Calu3 (cell line): ENCODE results near the gene ADCY3. TPM values are rescaled to one million over a fixed set of nuclear protein-coding genes. Genes with fewer than 3 reads are reported as not detected.

Source experiments
- BruUV-seq: library from RNA; stranded (reverse); fragments of 400-500 nt; replicated peaks from 2 replicates; lab custom pipeline; 2021; lab: Mats Ljungman, UMichigan
- CTCF ChIA-PET: fragments of 300-600 bp; sonication (Branson Sonifier 250); formaldehyde crosslinking; loops from one replicate; lab custom pipeline; 2022; ENCODE audit warnings: antibody characterized with exemption; lab: Charles Lee
- DNase-seq: peaks from one replicate; pipeline ENCODE4 v3.0.0; 2022
- H3K27ac Mint-ChIP-seq: one replicate; pipeline ENCODE4 v1.8.0; 2022; ENCODE audit warnings: mixed read lengths; ENCODE audit not compliant: unreplicated experiment
- H3K27me3 Mint-ChIP-seq: one replicate; pipeline ENCODE4 v1.8.0; 2022; ENCODE audit warnings: mixed read lengths; ENCODE audit not compliant: unreplicated experiment
- H3K36me3 Mint-ChIP-seq: one replicate; pipeline ENCODE4 v1.8.0; 2022; ENCODE audit warnings: mild to moderate bottlenecking, moderate library complexity, mixed read lengths; ENCODE audit not compliant: insufficient read depth, unreplicated experiment
- H3K4me1 Mint-ChIP-seq: one replicate; pipeline ENCODE4 v1.8.0; 2022; ENCODE audit warnings: mild to moderate bottlenecking, low read depth, mixed read lengths; ENCODE audit not compliant: unreplicated experiment
- H3K4me3 Mint-ChIP-seq: one replicate; pipeline ENCODE4 v1.8.0; 2022; ENCODE audit warnings: mild to moderate bottlenecking, low read depth, moderate library complexity, mixed read lengths; ENCODE audit not compliant: unreplicated experiment
- H3K9me3 Mint-ChIP-seq: one replicate; pipeline ENCODE4 v1.8.0; 2022; ENCODE audit warnings: low read depth, mixed read lengths; ENCODE audit not compliant: unreplicated experiment
- CTCF ChIP-seq: fragments of 200-600 bp; IDR thresholded peaks from one replicate; pipeline ENCODE4 v1.8.0; 2022; ENCODE audit warnings: antibody characterized with exemption; ENCODE audit not compliant: unreplicated experiment
- intact Hi-C: fragments of 100-400 bp; cut with micrococcal nuclease; formaldehyde crosslinking; loops from one replicate; pipeline ENCODE4 v1.10.0; 2022; ENCODE audit not compliant: unreplicated experiment
- total RNA-seq: library from RNA; stranded (reverse); gene quantifications from 2 replicates; pipeline ENCODE4 v1.2.3, GENCODE V29; 2022

Gene ADCY3
- total RNA-seq, 1 experiment from 2014 or later, result 63.7 TPM

GRCh38 chr2:24866946-24867345, 53.1 kb downstream of the ADCY3 start:
- H3K36me3 Mint-ChIP-seq, result no peaks in the 10 kb centered on the region
- CTCF ChIA-PET, result interaction anchor here (0.7 to 0.8 kb wide), 2 partner anchors 362 to 632 kb away, joined by 7 to 10 read pairs; no protein-coding TSS in a partner anchor
- no peak for TF ChIP-seq CTCF
- H3K4me3 Mint-ChIP-seq, result no peak overlapping the region
- intact Hi-C loops, result no loop called here
- DNase-seq, result no peak
- BruUV-seq, result no TSS peak
- H3K9me3 Mint-ChIP-seq, result no peaks in the 10 kb centered on the region
- H3K27me3 Mint-ChIP-seq, result no peaks in the 10 kb centered on the region
- H3K27ac Mint-ChIP-seq, result no peak overlapping the region
- no peaks in the 10 kb centered on the region for H3K4me1 Mint-ChIP-seq

DNA sequence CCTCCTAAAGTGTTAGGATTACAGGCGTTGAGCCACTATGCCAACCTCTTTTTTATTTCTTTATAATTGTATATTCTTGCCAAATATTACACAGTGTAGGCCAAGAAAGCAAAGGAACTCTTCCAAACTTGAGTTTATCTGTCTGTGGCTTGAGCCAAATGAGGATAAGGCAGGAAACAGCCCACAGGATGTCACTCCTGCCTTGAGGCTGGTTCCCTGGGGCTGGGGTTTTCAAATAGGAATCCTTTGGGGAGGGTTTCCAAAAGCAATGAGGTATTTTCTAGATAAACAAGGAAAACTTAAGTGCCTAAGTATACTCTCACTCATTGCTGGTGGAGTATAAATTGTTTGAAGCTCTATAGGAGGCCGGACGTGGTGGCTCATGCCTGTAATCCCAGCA, 56.4 kb downstream of the ADCY3 start:
- H3K36me3 Mint-ChIP-seq, result no peaks in the 10 kb centered on the region
- H3K4me3 Mint-ChIP-seq, result no peak overlapping the region
- H3K4me1 Mint-ChIP-seq, result no peaks in the 10 kb centered on the region
- no peak overlapping the region for H3K27ac Mint-ChIP-seq
- TF ChIP-seq CTCF, result no peak
- intact Hi-C loops, result no loop called here
- H3K27me3 Mint-ChIP-seq, result no peaks in the 10 kb centered on the region
- DNase-seq, result no peak
- CTCF ChIA-PET, result no interaction called here
- no peaks in the 10 kb centered on the region for H3K9me3 Mint-ChIP-seq
- BruUV-seq, result no TSS peak

DNA sequence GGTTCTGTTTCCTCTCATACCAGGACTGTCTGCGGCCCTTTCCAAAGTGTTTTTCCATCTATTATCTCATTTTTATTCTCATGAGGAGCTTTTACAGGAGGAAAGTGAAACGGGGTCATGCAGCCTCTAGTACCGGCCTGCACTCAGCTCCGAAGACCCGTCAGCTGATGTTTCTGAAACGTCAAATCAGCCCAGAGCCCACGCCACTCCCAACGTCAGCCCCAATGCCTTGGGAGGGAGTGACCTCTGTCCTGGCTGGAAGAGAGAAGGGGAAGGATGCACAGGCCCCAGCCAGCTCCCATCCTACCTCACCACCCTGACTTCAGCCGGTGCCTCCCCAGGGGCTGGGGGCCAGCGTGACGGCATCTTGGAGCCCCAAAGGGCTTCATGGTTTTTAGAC, 58.5 kb downstream of the ADCY3 start:
- intact Hi-C loops, result no loop called here
- H3K4me1 Mint-ChIP-seq, result no peaks in the 10 kb centered on the region

DNA sequence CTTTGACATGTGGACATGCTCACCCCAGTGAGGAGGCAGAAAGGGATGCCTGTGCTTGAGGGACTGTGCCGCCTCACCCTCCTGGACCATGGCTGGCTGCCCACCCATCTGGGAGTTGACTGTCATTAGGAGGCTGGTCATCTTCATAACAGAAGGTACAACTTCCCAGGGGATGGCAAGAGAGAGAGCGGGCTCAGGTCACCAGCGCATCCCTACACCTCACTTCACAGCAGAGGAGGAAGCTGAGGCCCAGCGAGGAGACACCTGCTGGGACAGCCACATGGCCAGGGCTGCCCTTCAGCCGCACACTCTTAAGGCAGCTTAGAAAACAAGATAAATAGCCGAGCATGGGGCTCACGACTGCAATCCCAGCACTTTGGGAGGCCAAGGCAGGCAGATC, 59.4 kb downstream of the ADCY3 start:
- no TSS peak for BruUV-seq
- Mint-ChIP-seq H3K27ac (no peak overlapping the region), H3K4me3 (no peak overlapping the region), H3K27me3 (no peaks in the 10 kb centered on the region), H3K36me3 (no peaks in the 10 kb centered on the region), H3K9me3 (no peaks in the 10 kb centered on the region), H3K4me1 (no peaks in the 10 kb centered on the region)
- intact Hi-C loops, result no loop called here
- TF ChIP-seq CTCF, result no peak
- no peak for DNase-seq
- CTCF ChIA-PET, result no interaction called here

More for the DNA sequence above, 58.5 kb downstream of the ADCY3 start:
- CTCF ChIA-PET, result no interaction called here
- Mint-ChIP-seq H3K4me3 (no peak overlapping the region), H3K9me3 (no peaks in the 10 kb centered on the region), H3K27me3 (no peaks in the 10 kb centered on the region), H3K36me3 (no peaks in the 10 kb centered on the region), H3K27ac (no peak overlapping the region)
- no peak for TF ChIP-seq CTCF
- DNase-seq, result no peak
- BruUV-seq, result no TSS peak
